ENCODE results near the gene PGS1.

DNA sequence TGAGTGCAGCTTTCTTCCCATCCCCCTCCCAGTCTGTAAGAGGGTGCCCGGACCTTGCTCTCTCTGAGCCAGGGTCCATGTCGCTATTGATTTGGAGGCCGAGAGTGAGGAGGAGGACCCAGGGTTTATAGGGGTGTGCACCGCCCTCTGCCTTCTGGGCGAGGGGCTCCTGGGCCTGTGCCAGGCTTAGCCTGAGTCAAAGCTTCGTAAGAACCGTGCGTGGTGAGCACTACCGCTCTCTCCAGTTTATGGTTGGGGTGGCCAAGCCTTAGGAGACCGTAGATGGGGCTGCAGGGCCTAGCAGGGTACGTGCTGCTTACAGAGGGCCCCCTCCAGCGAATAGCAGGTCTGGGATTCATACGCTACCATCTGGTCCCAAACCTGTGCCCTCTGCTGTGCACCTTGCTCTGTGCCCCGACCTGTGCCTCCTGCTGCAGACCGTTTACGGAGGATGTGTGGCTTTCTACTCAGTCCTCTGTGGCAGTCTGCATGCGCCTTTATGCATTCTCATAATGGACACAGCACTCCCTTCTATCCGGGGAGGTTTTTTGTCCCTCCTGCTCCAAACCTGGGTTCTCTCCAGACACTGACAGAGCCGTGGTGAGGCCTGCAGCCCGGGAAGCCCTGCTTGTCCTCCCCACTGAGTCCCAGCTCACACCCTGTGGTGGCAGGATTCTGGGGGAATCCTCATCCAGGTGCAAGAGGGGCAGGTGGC lies 54.7 kb downstream of the PGS1 start:
- TF ChIP-seq, protein P1, sequence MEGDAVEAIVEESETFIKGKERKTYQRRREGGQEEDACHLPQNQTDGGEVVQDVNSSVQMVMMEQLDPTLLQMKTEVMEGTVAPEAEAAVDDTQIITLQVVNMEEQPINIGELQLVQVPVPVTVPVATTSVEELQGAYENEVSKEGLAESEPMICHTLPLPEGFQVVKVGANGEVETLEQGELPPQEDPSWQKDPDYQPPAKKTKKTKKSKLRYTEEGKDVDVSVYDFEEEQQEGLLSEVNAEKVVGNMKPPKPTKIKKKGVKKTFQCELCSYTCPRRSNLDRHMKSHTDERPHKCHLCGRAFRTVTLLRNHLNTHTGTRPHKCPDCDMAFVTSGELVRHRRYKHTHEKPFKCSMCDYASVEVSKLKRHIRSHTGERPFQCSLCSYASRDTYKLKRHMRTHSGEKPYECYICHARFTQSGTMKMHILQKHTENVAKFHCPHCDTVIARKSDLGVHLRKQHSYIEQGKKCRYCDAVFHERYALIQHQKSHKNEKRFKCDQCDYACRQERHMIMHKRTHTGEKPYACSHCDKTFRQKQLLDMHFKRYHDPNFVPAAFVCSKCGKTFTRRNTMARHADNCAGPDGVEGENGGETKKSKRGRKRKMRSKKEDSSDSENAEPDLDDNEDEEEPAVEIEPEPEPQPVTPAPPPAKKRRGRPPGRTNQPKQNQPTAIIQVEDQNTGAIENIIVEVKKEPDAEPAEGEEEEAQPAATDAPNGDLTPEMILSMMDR (IDR thresholded peaks at IDR 0.05): no peak
- TF ChIP-seq POLR2A (IDR thresholded peaks at IDR 0.05): no peak

Data from prostate gland (tissue), 2 donors.